Measurements from ENCODE around the gene RABEP1. TPM values are rescaled to one million over a fixed set of nuclear protein-coding genes. Genes with fewer than 3 reads are reported as not detected.

Gene RABEP1
- total RNA-seq, 1 donor from 2014 or later, result 71.2 TPM

- no peak for DNase-seq
Observed at GRCh38 chr17:5362162-5362811, 80.2 kb downstream of the RABEP1 start.

GRCh38 chr17:5364156-5364555 is 82.1 kb downstream of the RABEP1 start:
- DNase-seq, result no peak

- no peak for DNase-seq
Observed at GRCh38 chr17:5364696-5365095, 82.6 kb downstream of the RABEP1 start.

- DNase-seq, result no peak
Observed at GRCh38 chr17:5365831-5366230, 83.7 kb downstream of the RABEP1 start.

GRCh38 chr17:5370411-5370810 is 88.3 kb downstream of the RABEP1 start:
- no peak for DNase-seq

GRCh38 chr17:5373112-5373511 is 91.0 kb downstream of the RABEP1 start:
- DNase-seq, result no peak

- no peak for DNase-seq
Observed at GRCh38 chr17:5378566-5379207, 96.6 kb downstream of the RABEP1 start.

GRCh38 chr17:5379351-5380107 is 97.4 kb downstream of the RABEP1 start:
- no peak for DNase-seq

- DNase-seq, result no peak
Observed at GRCh38 chr17:5380491-5381135, 98.5 kb downstream of the RABEP1 start.

GRCh38 chr17:5381542-5381941 is 99.5 kb downstream of the RABEP1 start:
- DNase-seq, result no peak

- no peak for DNase-seq
Observed at GRCh38 chr17:5391678-5392077, 109.6 kb downstream of the RABEP1 start.

GRCh38 chr17:5396612-5397011 is 114.5 kb downstream of the RABEP1 start:
- no peak for DNase-seq

- DNase-seq, result no peak
Observed at GRCh38 chr17:5399767-5400166, 117.7 kb downstream of the RABEP1 start.

- DNase-seq, result no peak
Observed at GRCh38 chr17:5405400-5405799, 123.3 kb downstream of the RABEP1 start.

- DNase-seq, result no peak
Observed at GRCh38 chr17:5408186-5408585, 126.1 kb downstream of the RABEP1 start.

GRCh38 chr17:5410594-5411272 is 128.6 kb downstream of the RABEP1 start:
- DNase-seq, result no peak

GRCh38 chr17:5413682-5414081 is 131.6 kb downstream of the RABEP1 start:
- DNase-seq, result no peak

- no peak for DNase-seq
Observed at GRCh38 chr17:5416901-5417300, 134.8 kb downstream of the RABEP1 start.

- peak; percentile 58 for DNase-seq
Observed at GRCh38 chr17:5418858-5419355, 136.8 kb downstream of the RABEP1 start.

GRCh38 chr17:5419356-5419958 is 137.4 kb downstream of the RABEP1 start, which contains the start of gene NUP88:
Gene NUP88, minus strand, starts transcription at chr17:5419662. Its CDS starts 12 bp downstream, at chr17:5419650.
- DNase-seq, result peak; percentile 99

GRCh38 chr17:5419959-5420653 is 138.0 kb downstream of the RABEP1 start, which contains the start of gene RPAIN:
Gene RPAIN, plus strand, starts transcription at chr17:5420182. Its CDS starts 29 bp downstream, at chr17:5420211.
- DNase-seq, result peak; percentile 94
